HG03571 (cell line): ENCODE data around the gene GRID1.
"Not testable (repeated sequence)": the region's sequence is repeated elsewhere in the genome, so short reads cannot be mapped to it uniquely, and the experiment has no call there.

Experiments used
- ATAC-seq: cut with Tn5 transposase; IDR thresholded peaks from one replicate; pipeline ENCODE4 v1.9.1; 2021; ENCODE audit not compliant: unreplicated experiment

The GRID1 gene

DNA sequence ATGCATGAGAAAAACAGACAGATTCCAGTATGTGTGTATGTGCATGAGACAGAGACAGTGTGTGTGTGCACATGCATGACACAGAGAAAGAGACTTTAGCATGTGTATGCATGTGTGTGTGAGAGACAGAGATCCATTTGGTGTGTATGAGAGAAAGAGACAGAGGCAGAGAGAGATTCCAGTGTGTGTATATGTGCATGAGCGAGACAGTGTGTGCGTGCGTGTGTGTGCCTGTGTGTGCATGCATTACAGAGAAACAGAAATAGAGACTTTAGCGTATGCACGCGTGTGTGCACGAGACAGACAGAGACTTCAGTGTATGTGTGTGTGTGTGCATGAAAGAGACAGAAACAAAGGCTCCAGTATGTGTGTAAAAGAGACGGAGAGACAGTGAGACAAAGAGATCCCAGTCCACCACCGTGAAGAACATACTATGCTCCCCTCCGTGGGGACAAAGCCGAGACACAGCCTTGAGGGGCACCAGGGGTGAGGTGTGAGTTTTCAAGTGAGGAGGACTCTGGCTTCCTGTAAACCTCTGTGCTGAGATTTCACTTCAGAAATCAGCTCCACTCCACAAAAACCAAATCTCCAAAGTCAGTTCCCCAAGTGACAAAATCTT lies 188.9 kb downstream of the GRID1 start:
- ATAC-seq, result no peak

DNA sequence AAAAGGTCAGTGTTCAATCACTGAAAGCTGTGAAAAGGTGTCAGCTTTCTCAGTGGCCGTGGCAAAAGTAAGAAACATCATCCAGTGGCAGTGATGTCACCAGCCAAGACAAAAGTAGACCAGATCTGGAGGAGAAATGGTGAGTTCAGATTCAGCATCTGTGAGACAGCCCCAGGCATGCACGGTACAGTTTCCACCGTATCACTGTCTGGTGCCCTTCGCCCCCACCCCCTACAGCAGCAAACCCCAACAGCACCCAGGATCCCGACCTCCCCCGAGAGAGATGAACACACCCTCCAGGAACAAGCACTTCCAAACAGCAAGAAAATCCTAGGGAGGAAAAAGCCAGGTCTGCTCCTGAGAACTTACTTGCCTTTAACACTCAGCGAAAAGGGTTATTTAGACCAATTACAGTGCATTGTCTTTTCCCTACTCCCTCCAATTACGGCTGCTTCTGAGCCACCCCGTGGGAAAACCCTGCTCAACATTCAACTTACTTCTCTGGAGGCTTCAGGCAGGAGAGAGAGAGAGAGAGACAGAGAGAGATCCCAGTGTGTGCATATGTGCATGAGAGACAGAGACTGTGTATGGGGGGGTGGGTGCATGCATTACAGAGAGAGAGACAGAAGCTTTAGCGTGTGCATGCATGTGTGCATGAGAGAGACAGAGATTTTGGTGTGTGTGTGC lies 189.6 kb downstream of the GRID1 start:
- no peak for ATAC-seq

- not testable (repeated sequence) for ATAC-seq
Measured at GRCh38 chr10:86175476-86175875, 191.1 kb downstream of the GRID1 start.

GRCh38 chr10:86172301-86172700 lies 194.3 kb downstream of the GRID1 start:
- ATAC-seq, result no peak

GRCh38 chr10:86170255-86171108 lies 196.1 kb downstream of the GRID1 start:
- no peak for ATAC-seq

DNA sequence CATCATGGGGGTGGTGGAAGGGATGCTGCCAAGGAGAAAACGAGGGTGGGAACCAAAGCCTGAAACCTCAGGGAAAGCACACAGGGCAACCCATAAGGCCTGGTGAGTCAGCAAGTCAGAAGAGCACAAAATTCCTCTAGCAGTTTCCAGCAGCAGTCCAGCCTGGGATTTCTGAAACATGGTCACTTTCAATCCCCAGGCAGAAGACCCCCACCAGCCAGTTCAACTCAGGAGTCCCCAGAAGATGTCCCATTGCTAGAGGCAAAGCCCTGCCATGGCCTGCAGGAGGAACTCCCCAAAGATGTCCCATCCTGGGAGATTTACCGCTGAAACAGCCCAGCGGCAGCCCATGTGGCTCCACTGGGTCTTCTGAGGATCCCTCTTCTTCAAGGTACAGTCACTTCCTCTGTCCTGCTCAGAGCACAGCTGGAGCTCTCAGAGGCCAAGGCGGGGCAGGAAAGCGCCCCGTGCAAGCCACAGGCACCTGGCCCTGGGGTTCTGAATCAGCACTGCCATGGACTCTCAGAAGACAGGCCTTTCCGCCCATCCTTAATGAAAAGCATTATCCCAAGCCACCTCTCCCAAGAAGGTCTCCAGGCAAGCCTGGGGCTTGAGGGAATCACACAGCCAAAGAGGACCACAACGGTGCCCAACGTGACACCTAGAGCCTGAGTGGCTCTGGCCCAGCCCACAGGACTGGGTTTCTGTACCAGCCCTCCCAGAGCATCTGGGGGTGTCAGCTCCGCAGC lies 196.9 kb downstream of the GRID1 start:
- no peak for ATAC-seq

GRCh38 chr10:86169066-86169465 lies 197.5 kb downstream of the GRID1 start:
- ATAC-seq, result no peak

DNA sequence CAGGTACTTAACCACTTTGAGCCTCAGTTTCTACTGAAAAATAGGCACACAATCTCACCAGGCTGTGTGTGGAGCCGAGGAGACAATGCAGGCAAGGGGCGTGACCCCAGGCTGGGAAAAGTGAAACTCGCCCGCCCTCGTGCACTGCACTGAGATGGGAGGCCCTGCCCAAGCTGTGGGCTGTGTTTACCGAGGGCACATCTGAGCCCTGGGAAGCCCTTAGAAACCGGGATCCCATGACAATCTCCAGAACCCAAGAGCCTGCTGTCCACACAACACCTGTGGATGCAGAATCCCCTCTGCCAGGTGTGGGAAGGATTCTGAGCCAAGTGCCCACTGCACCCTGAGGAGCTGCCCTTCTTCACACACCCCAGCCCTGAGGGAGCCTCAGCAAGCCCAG lies 198.3 kb downstream of the GRID1 start:
- no peak for ATAC-seq

GRCh38 chr10:86167762-86168128 lies 198.8 kb downstream of the GRID1 start:
- no peak for ATAC-seq

GRCh38 chr10:86167121-86167761 lies 199.4 kb downstream of the GRID1 start:
- ATAC-seq, result no peak

- ATAC-seq, result no peak
Measured at GRCh38 chr10:86165666-86166065, 200.9 kb downstream of the GRID1 start.

DNA sequence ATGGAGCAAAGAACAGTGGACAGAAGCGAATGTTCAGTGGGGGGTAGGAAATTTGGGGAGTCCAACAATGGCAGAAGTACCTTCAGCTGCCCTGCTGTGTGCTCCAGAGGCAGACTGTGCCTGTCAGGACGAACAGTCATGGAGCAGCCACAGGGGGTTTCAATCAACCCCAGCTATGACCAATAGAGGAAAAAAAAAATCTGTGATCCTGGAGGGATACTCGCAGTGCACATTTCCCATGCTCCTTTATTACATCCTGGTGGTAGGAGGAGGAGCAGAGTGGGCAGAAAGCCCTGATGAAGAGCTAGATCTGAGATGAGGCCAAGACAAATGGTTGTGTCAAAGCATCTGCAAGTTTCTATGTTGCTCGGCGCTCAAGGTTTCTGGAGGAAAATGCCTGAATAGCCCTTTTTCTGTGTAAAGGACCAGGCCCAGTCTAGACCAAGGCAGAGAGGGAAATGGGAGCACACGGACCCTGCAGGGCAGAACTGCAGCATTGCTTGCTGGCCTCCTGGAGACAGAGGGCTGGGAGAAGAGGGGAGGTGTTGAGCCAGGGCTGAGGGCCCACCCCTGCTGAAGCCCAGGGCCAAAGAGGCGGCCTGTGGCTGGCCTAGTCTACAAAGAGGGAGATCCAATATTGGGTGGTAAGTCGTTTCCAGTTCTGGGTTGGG lies 201.5 kb downstream of the GRID1 start:
- no peak for ATAC-seq

DNA sequence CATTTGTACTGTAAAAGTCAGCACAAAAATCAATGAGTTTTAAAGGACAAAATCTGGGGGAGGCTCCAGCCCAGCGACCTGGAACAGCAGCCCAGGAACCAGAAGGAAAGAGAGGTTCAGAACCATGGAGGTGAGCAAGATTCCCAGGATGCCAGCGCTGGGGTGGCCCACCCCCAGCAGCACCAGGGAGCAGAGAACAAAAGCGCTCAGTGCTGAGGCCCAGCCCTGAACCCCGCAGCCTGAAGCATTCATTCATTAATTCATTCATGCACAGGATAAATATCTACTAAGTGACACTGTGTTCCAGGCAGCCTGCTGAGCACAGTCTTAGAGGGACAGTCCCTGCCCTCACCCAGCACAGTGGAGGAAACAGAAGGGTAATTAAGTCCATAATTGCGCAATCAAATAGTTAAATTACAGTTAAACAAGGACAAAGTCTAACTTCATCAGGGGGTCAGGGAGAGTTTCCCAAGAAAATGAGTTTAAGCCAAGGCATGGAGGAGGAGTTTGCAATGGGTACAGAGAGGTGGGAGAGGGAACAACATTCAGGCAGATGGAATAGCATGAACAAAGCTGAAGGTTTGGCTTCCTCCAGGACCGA lies 202.3 kb downstream of the GRID1 start:
- no peak for ATAC-seq

- no peak for ATAC-seq
Measured at GRCh38 chr10:86163522-86164173, 202.9 kb downstream of the GRID1 start.

GRCh38 chr10:86162696-86163400 lies 203.7 kb downstream of the GRID1 start:
- ATAC-seq, result no peak

DNA sequence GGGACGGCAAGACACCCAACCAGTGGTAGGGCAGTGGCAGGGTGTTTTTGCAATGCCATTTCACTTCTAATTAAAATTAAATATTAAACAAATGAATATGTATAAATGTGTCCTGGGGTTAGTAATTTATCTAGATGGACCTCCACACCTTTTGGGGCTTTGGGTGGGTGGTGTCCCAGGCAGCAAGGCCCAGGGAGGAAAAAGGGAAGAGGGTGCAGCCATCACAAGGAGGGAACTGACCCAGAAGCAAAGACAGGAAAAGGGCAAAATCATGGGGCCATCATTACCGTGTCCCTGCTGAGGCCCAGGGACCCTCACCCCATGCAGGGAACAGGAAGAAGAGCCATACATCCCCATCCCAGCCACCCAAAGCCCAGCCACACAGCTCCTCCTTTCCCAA lies 204.6 kb downstream of the GRID1 start:
- no peak for ATAC-seq

- ATAC-seq, result no peak
Measured at GRCh38 chr10:86160890-86161585, 205.6 kb downstream of the GRID1 start.

GRCh38 chr10:86159797-86160196 lies 206.8 kb downstream of the GRID1 start:
- ATAC-seq, result no peak
